Smooth muscle cell (in vitro differentiated cells): Measurements from ENCODE around the gene DUSP16. TPM values are rescaled to one million over a fixed set of nuclear protein-coding genes. Genes with fewer than 3 reads are reported as not detected.

Experiments
- DNase-seq: peaks from one replicate; lab custom pipeline; 2025; ENCODE audit not compliant: unreplicated experiment; lab: John Stamatoyannopoulos, UW
- H2AFZ ChIP-seq: fragments of 200-600 bp; sonication (generic); 2 replicates; pipeline ENCODE4 v1.6.0; 2016; ENCODE audit warnings: antibody characterized with exemption, low read depth, mild to moderate bottlenecking
- H3F3A ChIP-seq: fragments of 200-600 bp; sonication (generic); 2 replicates; pipeline ENCODE4 v1.6.0; 2017; ENCODE audit warnings: antibody characterized with exemption, low read depth
- H3K27ac ChIP-seq: fragments of 200-600 bp; sonication (generic); 2 replicates; pipeline ENCODE4 v1.5.1; 2016; ENCODE audit warnings: low read depth, mild to moderate bottlenecking
- H3K27me3 ChIP-seq: fragments of 200-600 bp; sonication (generic); 2 replicates; pipeline ENCODE4 v1.6.1; 2016; ENCODE audit warnings: low read depth, mild to moderate bottlenecking
- H3K36me3 ChIP-seq: fragments of 200-600 bp; sonication (generic); 2 replicates; pipeline ENCODE4 v1.5.1; 2016; ENCODE audit warnings: low read depth
- H3K4me1 ChIP-seq: fragments of 200-600 bp; sonication (generic); 2 replicates; pipeline ENCODE4 v1.5.1; 2016; ENCODE audit warnings: low read depth
- H3K4me2 ChIP-seq: fragments of 200-600 bp; sonication (generic); 2 replicates; pipeline ENCODE4 v1.6.0; 2016; ENCODE audit warnings: mild to moderate bottlenecking
- H3K4me3 ChIP-seq: fragments of 200-600 bp; sonication (generic); 2 replicates; pipeline ENCODE4 v1.5.1; 2016; ENCODE audit warnings: mild to moderate bottlenecking
- H3K79me2 ChIP-seq: fragments of 200-600 bp; sonication (generic); 2 replicates; pipeline ENCODE4 v1.6.0; 2016; ENCODE audit warnings: low read depth, mild to moderate bottlenecking
- H3K9ac ChIP-seq: fragments of 200-600 bp; sonication (generic); 2 replicates; pipeline ENCODE4 v1.6.0; 2016; ENCODE audit warnings: low read depth
- H3K9me3 ChIP-seq: fragments of 200-600 bp; sonication (generic); replicated peaks from 2 replicates; pipeline ENCODE4 v1.5.1; 2016; ENCODE audit warnings: low read depth
- H4K20me1 ChIP-seq: fragments of 200-600 bp; sonication (generic); 2 replicates; pipeline ENCODE4 v1.6.0; 2016; ENCODE audit warnings: low read depth
- CTCF ChIP-seq: fragments of 200-600 bp; sonication (generic); IDR thresholded peaks from 2 replicates; pipeline ENCODE4 v1.5.1; 2017; ENCODE audit warnings: borderline replicate concordance, mild to moderate bottlenecking, antibody characterized with exemption; ENCODE audit not compliant: insufficient read depth, poor library complexity, severe bottlenecking
- WGBS: methylation state at CpG from one replicate; pipeline ENCODE4 v1.1.7; 2016; ENCODE audit warnings: low lambda C conversion rate; 5-methylcytosine and 5-hydroxymethylcytosine counted together
- polyA plus RNA-seq: library from polyadenylated mRNA; unstranded; fragments of >200 nt; fragmentation: Nextera tagmentation; extraction: Ambion mirVana; gene quantifications from 2 replicates; pipeline ENCODE4 v1.2.1, GENCODE V29; 2016
- total RNA-seq: library from RNA; depleted of rRNA; stranded (reverse); fragments of >200 nt; gene quantifications from 2 replicates; pipeline ENCODE4 v1.2.3, GENCODE V29; 2014

Gene DUSP16
- total and polyA plus RNA-seq, 2 experiments from 2014 or later = 1.2 to 10.8 TPM

GRCh38 chr12:12425616-12426015 is 137.0 kb downstream of the DUSP16 start:
- no peak for DNase-seq
- 76% methylated on average over 1 of the region's 1 CpG for WGBS
- no peaks in the 10 kb centered on the region for H3F3A ChIP-seq

GRCh38 chr12:12425001-12425400 is 137.7 kb downstream of the DUSP16 start:
- Histone ChIP-seq H3K4me1 (no peaks in the 10 kb centered on the region), H3K4me2 (no peak overlapping the region), H3K36me3 (no peaks in the 10 kb centered on the region), H3K4me3 (no peak overlapping the region), H3K9ac (no peak overlapping the region), H3K9me3 (peaks cover 14% of the 10 kb centered on the region), H3K27ac (no peak overlapping the region), H3F3A (no peaks in the 10 kb centered on the region), H4K20me1 (no peaks in the 10 kb centered on the region), H2AFZ (no peak overlapping the region), H3K27me3 (no peaks in the 10 kb centered on the region), H3K79me2 (no peaks in the 10 kb centered on the region)
- WGBS = 100% methylated on average over 2 of the region's 2 CpGs
- no peak for DNase-seq
- TF ChIP-seq CTCF = no peak

More at GRCh38 chr12:12425616-12426015, 137.0 kb downstream of the DUSP16 start:
- no peaks in the 10 kb centered on the region for H3K79me2 ChIP-seq
- H3K4me2 ChIP-seq = no peak overlapping the region
- H4K20me1 ChIP-seq = no peaks in the 10 kb centered on the region
- H3K27ac ChIP-seq = no peak overlapping the region
- no peaks in the 10 kb centered on the region for H3K4me1 ChIP-seq
- no peak overlapping the region for H2AFZ ChIP-seq
- H3K9ac ChIP-seq = no peak overlapping the region
- no peaks in the 10 kb centered on the region for H3K27me3 ChIP-seq
- H3K36me3 ChIP-seq = no peaks in the 10 kb centered on the region
- no peak overlapping the region for H3K4me3 ChIP-seq
- TF ChIP-seq CTCF = no peak
- peaks cover 14% of the 10 kb centered on the region for H3K9me3 ChIP-seq

Other genes with a start within 250 kb of the DUSP16 start
- gene MANSC1, start 212.6 kb downstream of the DUSP16 start, total RNA-seq = 0.58 and 5.1 TPM in 2 replicates
- 0.09 and 0.82 TPM in 2 replicates for gene MANSC1, start 212.6 kb downstream of the DUSP16 start, polyA plus RNA-seq
- gene BORCS5, start 205.8 kb downstream of the DUSP16 start, total RNA-seq = 11.2 and 29.8 TPM in 2 replicates
- gene BORCS5, start 205.8 kb downstream of the DUSP16 start, polyA plus RNA-seq = 8.0 and 11.7 TPM in 2 replicates
- gene CREBL2, start 49.0 kb upstream of the DUSP16 start, total RNA-seq = 6.6 and 8.2 TPM in 2 replicates
- 4.2 and 5.3 TPM in 2 replicates for gene CREBL2, start 49.0 kb upstream of the DUSP16 start, polyA plus RNA-seq
- 0.31 and 1.5 TPM in 2 replicates for gene GPR19, start 133.3 kb upstream of the DUSP16 start, total RNA-seq
- gene GPR19, start 133.3 kb upstream of the DUSP16 start, polyA plus RNA-seq = 0.82 and 1.2 TPM in 2 replicates
- 17.4 and 17.7 TPM in 2 replicates for gene CDKN1B, start 154.5 kb upstream of the DUSP16 start, total RNA-seq
- 2.4 and 3.0 TPM in 2 replicates for gene CDKN1B, start 154.5 kb upstream of the DUSP16 start, polyA plus RNA-seq
- 0.99 and 2.4 TPM in 2 replicates for gene APOLD1, start 222.8 kb upstream of the DUSP16 start, total RNA-seq
- 0.77 and 1.8 TPM in 2 replicates for gene APOLD1, start 222.8 kb upstream of the DUSP16 start, polyA plus RNA-seq